ENCODE measurements around the gene ODF4.
"Not testable (repeated sequence)": the region's sequence is repeated elsewhere in the genome, so short reads cannot be mapped to it uniquely, and the experiment has no call there.

Gene ODF4

GRCh38 chr17:8326511-8327302 lies 12.9 kb upstream of the ODF4 start:
- DNase-seq, result peak; percentile 4 to 20

GRCh38 chr17:8327303-8327649 lies 12.4 kb upstream of the ODF4 start:
- no peak for DNase-seq

- DNase-seq, result no peak
Measured at GRCh38 chr17:8332128-8332527, 7.5 kb upstream of the ODF4 start.

DNA sequence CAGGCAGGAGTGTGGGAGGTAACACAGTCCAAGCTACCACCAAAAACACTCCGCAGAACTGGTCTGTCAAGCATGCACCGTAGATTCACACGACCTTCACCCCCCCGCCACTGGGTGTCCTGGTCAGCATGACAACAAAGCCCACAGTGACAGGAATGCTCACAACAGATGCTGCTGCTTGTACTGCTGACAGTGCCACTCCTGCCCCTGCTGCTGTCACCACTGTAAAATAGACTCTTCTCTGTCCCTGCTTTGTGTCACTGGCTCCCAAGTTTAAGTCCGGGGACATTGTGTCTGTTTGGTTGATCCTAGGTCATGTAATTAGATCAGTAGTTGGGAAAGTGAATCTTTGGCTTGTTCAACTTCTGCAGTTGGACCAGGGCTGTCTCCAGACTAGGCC lies 7.0 kb upstream of the ODF4 start:
- no peak for DNase-seq

DNA sequence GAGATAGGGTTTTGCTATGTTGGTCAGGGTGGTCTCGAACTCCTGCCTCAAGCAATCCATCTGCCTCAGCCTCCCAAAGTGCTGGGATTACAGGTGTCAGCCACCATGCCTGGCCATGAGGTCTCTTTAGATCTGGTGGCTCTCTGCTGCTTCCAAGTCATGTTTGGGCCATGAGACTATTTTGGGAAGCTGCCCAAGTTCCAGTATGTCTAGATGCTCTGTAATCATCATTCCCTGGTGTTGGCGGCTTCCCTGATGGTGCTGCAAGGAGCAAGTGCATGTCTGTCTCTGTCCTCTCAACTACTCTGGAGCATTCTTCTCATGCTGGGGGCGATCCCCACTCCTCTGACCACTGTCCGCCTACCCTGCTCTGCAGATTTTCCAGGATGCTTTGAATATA lies 6.4 kb upstream of the ODF4 start:
- no peak for DNase-seq

- DNase-seq, result peak in 1 of 2 donors; percentile 1
Measured at GRCh38 chr17:8337802-8338752, 1.6 kb upstream of the ODF4 start.

DNA sequence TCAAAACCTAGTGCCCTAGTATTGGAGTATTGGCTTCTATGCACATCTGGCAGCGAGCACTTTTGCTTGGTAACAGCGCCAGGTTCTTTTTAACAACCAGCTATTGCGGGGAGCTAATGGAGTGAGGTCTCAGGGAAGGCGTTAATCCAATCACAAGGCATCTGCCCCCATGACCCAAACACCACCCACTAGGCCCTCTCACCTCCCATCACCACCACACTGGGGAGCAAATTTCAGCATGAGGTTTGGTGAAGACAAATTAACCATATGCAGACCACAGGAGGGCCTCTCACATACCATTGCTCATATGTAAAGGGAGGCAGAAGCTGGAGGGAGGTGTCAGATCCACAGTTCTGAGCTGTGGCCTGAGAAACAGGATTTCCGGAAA lies 893 bp upstream of the ODF4 start:
- DNase-seq, result no peak

DNA sequence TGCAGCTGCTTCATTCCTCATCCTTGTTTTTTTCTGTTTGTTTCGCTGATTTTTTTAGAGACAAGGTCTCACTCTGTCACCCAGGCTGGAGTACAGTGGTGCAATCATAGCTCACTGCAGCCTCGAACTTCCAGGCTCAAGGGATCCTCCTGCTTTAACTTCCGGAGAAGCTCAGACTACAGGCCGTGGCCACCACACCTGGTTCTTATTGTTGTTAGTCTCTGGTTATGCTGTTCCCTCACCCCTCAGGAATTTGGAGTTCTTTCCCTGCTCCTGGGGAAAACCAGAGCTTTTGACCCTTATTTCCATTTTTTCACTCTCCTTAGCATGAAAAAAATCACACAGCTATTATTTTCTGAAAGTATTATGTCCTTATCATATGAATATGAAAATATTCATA lies 1.8 kb downstream of the ODF4 start:
- DNase-seq, result no peak

DNA sequence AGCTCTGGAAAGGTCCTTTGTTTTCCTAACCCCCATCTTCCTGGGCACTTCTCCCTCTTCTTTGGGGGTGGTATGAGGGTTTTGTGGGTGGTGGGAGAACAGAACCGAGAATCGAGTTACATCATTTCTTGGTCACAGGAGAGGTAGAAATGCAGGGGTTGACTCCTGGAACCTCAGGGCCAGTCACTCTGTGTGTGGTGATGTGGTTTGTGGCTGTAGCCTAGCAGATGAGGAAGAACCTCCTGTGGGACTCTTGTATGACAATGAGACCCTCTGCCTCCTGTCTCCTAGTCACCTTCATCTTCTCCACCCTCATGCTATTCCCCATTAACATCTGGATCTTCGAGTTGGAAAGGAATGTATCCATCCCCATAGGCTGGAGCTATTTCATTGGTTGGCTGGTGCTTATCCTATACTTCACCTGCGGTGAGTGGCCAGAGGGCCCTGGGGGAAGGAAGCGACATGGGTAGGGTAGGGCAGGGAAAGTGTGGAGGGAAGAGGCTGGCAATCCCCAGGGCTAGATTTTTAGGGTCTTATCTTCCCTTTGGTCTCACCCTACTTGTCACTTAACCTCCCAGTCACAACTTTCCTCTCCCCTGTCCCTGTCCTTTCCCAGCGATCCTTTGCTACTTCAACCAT lies 5.5 kb downstream of the ODF4 start:
- DNase-seq, result no peak

DNA sequence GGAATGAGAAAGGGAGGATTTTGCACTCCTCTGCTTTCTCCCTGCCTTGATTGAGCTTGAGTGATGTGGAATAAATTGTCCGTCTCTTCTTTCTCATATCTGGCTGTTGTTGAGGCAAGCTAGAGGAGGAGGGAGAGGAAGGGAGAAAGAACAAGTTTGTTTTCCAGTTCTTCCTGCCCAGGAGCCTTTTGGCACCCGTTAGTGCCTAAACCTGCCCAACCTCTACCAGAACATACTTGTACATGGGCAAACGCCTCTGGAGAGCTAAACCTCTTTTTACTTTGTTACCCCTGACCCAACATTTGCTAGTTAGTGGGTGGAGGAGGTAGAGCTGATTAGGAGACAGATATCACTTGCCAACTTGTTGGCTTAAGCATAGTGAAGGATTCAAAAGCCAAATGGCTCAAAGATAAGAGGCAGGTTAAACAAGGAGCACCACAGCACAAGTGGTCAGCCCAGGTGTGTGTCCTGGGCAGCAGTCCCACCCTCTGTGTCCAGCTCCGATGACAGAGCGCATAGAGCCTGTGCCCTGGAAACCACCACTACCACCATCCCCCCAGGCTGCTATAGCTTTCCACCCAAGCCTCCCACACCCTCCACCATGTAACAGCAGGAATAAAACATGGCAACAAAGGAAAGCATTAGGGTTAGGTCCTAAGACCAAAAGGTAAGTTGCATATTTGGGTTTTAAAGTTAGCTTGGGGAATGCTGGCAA lies 6.5 kb downstream of the ODF4 start:
- DNase-seq, result no peak

DNA sequence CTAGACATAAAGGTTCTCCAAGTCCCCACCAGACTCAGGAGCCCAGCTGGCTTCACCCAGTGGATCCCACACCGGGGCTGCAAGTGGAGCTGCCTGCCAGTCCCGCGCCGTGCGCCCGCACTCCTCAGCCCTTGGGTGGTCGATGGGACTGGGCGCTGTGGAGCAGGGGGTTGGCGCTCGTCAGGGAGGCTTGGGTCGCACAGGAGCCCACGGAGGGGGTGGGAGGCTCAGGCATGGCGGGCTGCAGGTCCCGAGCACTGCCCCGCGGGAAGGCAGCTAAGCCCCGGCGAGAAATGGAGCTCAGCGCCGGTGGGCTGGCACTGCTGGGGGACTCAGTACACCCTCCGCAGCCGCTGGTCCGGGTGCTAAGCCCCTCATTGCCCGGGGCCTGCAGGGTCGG lies 7.4 kb downstream of the ODF4 start:
- DNase-seq, result not testable (repeated sequence)

- no peak for DNase-seq
Measured at GRCh38 chr17:8350339-8350738, 10.7 kb downstream of the ODF4 start.

- DNase-seq, result no peak
Measured at GRCh38 chr17:8353736-8354135, 14.1 kb downstream of the ODF4 start.

GRCh38 chr17:8354236-8354635 lies 14.6 kb downstream of the ODF4 start:
- no peak for DNase-seq

GRCh38 chr17:8357910-8358309 lies 18.3 kb downstream of the ODF4 start:
- DNase-seq, result no peak

GRCh38 chr17:8359769-8360168 lies 20.1 kb downstream of the ODF4 start:
- no peak for DNase-seq

DNA sequence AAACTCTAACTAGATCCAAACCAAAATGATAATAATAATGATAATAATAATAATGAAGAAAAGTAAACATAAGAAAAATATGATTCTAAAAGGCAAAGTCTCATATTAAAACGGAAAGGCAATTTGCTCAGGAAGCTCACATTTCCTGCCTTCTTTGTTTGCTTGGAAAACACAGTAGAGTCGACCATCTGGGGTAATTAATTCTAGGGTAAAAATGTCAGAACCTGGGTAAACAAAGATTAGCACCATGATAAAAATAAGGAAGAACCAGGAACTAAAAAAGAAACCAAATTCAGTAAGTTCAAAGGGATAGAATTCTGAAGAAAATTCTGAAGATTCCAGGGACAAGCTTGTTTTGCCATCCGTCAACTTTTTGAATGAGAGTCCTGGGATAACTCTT lies 20.6 kb downstream of the ODF4 start:
- no peak for DNase-seq

DNA sequence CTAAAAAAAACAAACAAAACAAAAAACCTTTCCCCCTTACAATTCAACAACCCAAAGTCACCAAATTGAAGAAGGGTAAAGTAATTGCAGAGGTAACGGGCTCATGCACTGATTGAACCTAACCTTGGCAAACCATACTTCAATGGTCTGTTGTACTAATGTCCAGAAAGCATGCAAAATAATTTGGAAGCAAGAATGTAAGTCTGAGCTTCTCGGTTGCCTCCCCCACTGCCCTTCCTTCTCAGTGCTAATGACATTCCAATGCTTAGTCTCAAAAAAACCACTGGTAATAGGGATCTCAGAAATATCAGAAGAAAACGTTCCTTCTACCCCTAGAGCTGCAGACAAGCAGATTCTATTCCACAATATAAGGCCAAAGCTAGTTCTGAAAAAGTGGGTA lies 21.1 kb downstream of the ODF4 start:
- DNase-seq, result no peak

GRCh38 chr17:8362651-8363332 lies 23.2 kb downstream of the ODF4 start:
- no peak for DNase-seq

DNA sequence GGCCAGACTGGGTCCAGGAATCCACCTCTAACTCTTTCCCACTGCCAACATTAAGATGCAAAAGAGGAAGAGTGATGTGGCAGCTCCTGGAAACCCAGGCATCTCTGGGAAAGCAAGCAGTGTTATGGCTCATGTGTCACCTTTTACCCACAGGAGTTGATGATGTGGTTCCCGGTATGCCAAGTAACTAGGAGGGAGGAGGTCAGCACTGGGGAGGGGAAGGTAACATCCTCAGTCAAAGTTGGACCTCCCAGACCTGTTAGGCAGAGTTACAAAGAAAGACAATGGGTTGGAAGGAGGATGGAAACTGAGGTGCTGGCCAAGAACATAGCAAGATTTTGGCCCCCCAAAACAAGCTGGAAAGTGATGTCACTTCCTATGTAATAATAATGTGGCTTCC lies 25.5 kb downstream of the ODF4 start:
- DNase-seq, result no peak

- DNase-seq, result no peak
Measured at GRCh38 chr17:8366231-8366630, 26.6 kb downstream of the ODF4 start.

- no peak for DNase-seq
Measured at GRCh38 chr17:8368193-8368592, 28.6 kb downstream of the ODF4 start.
